GM10847 (cell line): ENCODE measurements around the gene GABBR2.

Experiments
- POLR2A ChIP-seq: IDR thresholded peaks from 2 replicates; pipeline ENCODE4 v1.6.1; 2011; ENCODE audit not compliant: insufficient read length; ENCODE audit errors: extremely low read depth

Gene GABBR2

GRCh38 chr9:98660541-98660940 lies 48.2 kb downstream of the GABBR2 start:
- no peak for TF ChIP-seq POLR2A

DNA sequence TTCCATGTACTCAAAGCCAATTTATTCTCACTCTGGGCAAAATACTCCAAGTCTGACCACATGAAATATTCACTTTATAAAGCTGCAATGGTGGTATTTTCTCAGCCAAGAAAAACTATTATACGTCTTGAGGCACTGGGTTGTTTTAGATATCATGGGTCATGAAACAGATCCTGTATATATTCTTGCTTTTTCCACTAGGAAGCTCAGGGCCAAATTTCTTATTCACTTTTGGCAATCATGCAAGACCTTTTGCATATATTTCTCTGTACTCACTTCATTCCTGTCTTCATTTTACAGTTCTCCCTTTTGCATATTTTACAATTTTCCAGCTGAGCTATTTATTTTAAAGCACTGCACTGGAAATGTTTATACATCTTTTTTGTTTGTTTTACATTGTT lies 49.8 kb downstream of the GABBR2 start:
- TF ChIP-seq POLR2A = no peak

DNA sequence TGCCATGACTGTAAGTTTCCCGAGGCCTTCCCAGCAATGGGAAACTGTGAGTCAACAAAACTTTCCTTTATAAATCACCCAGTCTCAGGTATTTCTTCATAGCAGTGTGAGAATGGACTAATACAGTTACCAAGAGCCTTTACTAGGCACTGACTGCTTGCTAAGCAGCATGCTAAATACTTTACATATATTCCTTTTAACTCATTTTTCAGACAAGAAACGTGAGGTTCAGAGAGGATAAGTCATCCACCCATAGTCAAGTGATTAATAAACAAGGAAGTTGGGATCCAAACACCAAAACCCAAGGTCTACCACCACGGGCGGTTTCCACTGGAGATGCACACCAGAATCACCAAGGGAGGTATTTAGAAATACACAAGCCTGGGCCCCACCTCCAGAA lies 50.8 kb downstream of the GABBR2 start:
- no peak for TF ChIP-seq POLR2A

GRCh38 chr9:98656511-98656910 lies 52.2 kb downstream of the GABBR2 start:
- TF ChIP-seq POLR2A = no peak

DNA sequence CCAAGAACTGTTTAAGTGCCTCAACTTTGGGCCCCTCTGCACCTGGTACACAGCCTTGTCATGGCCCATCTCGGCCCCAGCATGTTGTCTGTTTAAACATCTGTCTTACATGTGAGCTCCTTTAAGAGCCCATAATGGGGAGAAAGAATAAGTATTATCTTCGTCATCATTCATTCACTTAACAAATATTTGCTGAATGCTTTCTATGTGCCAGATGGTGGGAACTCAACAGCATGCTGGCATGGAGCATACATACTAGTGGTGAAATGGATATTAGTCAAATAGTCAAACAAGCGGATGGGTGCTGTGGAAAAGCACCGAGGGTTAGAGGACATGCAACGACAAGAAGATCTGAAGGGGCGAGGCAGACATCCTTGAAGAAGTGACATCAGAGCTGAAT lies 54.5 kb downstream of the GABBR2 start:
- no peak for TF ChIP-seq POLR2A

GRCh38 chr9:98652741-98653140 lies 56.0 kb downstream of the GABBR2 start:
- no peak for TF ChIP-seq POLR2A

DNA sequence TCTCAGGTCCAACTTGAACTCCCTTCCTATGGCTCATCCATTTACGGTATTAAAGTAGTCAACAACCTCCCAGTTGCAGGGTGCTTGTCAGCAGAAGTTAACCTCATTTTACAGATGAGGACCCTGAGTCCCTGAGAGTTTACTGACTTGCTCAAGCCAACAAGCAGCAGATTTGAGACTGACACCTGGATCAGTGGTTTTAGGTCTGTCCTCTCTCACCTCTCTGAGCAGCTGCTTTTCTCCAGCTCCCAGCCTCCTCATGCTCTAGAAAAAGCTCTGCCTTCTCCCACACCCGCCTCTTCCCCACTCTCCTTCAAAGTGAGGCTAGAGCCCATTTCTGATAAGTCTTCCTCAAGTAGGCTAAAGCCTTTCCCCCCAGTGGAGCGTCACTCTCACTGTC lies 56.4 kb downstream of the GABBR2 start:
- no peak for TF ChIP-seq POLR2A

DNA sequence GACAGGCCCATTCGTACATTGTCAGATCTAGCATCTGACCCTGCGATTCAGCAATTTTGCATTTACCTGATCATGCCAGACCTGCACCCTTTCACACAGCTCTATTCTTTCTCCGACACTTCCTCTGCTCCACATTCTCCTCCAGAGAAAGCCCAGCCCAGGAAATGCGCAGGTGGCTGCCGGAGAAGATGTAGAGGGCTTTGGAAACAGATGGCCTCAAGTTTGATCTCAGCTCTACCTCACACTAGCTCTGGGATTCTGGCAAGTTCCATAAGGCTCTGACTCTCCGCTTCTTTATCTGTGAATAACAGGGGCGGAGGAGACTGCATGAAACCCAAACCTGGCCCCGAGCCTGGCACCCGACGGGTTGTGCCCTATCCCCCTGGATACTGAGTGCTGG lies 61.5 kb downstream of the GABBR2 start:
- no peak for TF ChIP-seq POLR2A

- TF ChIP-seq POLR2A = no peak
Observed at GRCh38 chr9:98644011-98644410, 64.7 kb downstream of the GABBR2 start.

DNA sequence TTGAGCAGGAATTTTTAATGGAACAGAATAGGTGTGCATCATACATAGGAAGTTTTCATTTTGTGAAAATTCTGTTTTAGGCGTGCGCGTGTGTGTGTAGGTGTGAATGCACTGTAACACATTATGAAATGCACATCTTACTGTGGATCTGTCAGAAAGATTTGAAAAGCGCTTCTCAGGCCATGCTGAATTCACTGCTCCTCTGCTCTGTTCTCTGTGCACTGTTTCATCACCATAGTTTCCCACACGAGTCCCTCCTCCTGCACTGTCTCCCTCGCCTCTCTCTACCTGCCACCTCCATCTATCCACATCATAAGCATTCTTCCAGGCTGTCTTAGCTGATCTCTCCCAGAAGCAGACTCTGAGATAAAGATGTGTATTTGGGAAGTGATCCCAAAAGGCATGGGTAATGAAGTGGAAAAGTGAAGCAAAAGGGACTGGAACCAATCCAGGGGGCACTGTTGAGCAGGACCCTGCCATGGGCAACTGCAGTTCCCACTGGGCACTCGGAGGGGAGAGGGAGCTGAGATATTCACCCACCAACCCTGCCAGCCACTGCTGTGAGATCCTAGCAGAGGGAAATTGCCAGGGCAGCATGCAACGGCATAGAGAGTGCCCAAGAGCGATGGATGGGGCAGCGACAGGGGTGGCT lies 65.9 kb downstream of the GABBR2 start:
- TF ChIP-seq POLR2A = no peak

DNA sequence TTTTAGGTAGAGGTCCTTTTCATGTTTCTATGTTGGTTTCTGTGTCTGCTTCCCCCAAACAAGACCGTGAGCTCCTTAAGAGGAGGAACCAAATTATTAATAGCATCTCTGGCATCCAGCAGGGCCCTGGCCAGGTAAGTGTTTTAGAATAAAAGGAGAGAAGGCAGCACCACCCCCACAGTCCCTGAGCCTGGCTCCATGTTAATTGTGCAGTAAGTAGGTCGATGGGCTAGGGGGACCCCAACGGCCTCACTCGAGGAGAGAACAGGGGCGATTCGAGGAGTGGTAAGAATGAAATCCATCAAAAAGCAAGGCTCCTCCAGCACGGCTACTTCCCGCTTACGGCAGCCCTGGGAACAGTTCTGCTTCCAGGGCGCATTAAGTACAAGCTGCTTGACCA lies 67.0 kb downstream of the GABBR2 start:
- no peak for TF ChIP-seq POLR2A

GRCh38 chr9:98640394-98640793 lies 68.3 kb downstream of the GABBR2 start:
- no peak for TF ChIP-seq POLR2A

- no peak for TF ChIP-seq POLR2A
Observed at GRCh38 chr9:98639133-98639532, 69.6 kb downstream of the GABBR2 start.

- no peak for TF ChIP-seq POLR2A
Observed at GRCh38 chr9:98637381-98637780, 71.4 kb downstream of the GABBR2 start.

DNA sequence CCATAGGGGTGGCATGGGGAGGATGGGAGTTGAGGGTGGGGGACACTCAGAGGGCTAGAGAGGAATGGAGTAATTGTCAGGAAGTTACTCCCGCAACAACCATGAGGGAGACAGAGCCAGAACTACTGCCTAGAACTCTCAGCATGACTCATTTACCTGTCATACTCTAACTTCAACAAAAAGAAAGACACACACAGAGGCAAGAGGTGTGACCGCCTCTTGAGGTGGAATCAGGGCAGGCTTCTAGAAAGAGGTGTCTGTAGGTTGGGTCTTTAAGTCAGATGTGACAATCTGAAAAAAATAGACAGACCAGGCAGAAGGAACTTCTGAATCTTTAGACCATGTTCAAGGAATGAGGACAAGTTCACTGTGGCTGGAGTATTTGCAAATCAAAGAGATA lies 73.4 kb downstream of the GABBR2 start:
- no peak for TF ChIP-seq POLR2A

- TF ChIP-seq POLR2A = no peak
Observed at GRCh38 chr9:98634685-98635336, 73.9 kb downstream of the GABBR2 start.

DNA sequence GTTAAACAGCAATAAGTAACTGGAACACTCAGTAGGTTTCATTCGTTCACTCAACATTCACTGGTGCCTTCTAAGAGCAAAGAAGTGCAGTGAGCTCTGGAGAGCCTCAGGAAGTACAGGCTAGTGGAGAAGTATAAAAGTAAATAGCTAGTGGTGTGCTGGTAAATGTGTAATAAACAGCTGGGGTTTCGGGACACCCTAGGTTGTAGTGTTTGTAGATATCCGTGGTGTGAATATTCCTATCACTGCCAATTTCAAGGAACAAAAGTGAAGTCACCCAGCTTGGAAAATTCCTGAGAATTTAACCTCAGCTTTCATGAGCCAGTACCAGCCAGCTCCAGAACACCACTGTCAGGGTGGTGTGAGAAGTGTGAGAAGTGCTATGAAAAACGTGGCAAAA lies 75.9 kb downstream of the GABBR2 start:
- no peak for TF ChIP-seq POLR2A
